C4-2B (cell line): ENCODE results near the gene JOSD2.

ENCODE experiments used
- H3K27ac ChIP-seq: fragments of 450-650 bp; 2 replicates; pipeline ENCODE4 v1.5.1; 2017
- CTCF ChIP-seq: fragments of 450-650 bp; conservative IDR thresholded peaks from 2 replicates; pipeline ENCODE4 v1.5.1; 2017; ENCODE audit warnings: mild to moderate bottlenecking
- ZFX ChIP-seq: fragments of 450-650 bp; IDR thresholded peaks from 2 replicates; pipeline ENCODE4 v1.6.1; 2017

Gene JOSD2

GRCh38 chr19:50495020-50495531, 15.9 kb downstream of the JOSD2 start:
- no peak overlapping the region for H3K27ac ChIP-seq
- TF ChIP-seq ZFX (no peak), CTCF (no peak)

GRCh38 chr19:50494186-50495019, 16.6 kb downstream of the JOSD2 start:
- TF ChIP-seq ZFX = no peak
- TF ChIP-seq CTCF = no peak
- no peak overlapping the region for H3K27ac ChIP-seq

GRCh38 chr19:50493171-50493570, 17.8 kb downstream of the JOSD2 start:
- TF ChIP-seq ZFX (no peak), CTCF (no peak)
- H3K27ac ChIP-seq = no peak overlapping the region

GRCh38 chr19:50492303-50493052, 18.5 kb downstream of the JOSD2 start:
- no peak for TF ChIP-seq CTCF
- no peak for TF ChIP-seq ZFX
- no peak overlapping the region for H3K27ac ChIP-seq

- no peak for TF ChIP-seq ZFX
- TF ChIP-seq CTCF = no peak
Observed at GRCh38 chr19:50490991-50491472, 20.0 kb downstream of the JOSD2 start.

DNA sequence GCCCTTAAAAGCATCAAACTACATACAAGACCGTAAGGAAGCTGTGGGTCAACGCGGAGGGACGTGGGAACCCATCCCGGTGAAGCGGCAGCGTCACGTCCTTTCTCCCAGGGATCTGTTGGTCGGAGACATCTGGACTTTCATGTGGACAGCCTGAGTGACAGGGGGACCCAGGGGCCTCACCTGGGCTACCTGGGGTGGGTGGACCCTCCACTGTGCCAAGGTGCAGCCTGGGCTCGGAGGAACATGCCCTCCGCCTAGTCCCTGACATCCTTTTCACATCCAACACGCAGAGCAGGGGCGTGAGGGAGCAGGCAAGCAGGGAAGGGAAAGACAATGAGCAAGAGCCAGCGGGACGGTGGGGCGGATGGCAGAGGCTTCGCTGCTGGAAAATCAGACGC, 20.6 kb downstream of the JOSD2 start:
- TF ChIP-seq CTCF (no peak), ZFX (no peak)
- H3K27ac ChIP-seq = no peak overlapping the region

More at GRCh38 chr19:50490991-50491472, 20.0 kb downstream of the JOSD2 start:
- H3K27ac ChIP-seq = no peak overlapping the region

DNA sequence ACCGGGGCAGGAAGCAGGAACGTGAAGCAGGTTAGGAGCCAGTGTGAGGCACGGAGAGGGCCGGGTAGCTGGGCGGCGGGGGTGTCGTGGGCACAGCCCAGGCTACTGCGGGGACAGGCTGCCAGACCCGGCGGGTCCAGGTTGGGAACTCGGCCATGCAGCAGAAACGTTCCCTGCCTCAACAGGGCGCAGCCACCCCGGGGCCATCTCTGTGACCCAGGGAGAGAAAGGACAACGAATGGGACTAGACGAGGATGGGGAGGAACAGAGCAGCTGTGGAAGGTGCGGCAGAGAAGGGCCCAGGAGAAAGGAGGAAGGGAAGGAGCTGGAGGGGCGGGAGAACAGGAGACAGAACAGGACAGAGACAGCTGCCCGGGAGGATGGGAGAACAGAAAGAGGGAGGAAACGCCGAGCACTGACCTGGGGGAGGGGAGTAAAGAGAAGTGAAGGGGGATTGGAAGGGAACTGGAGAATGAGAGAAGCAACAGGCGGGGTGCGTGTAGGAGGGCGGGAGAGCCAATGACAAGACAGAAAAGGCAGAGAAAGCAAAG, 21.5 kb downstream of the JOSD2 start:
- TF ChIP-seq CTCF (no peak), ZFX (no peak)
- no peak overlapping the region for H3K27ac ChIP-seq
